C4-2B (cell line): ENCODE data around the gene ANP32B.

Source experiments
- H3K27ac ChIP-seq: fragments of 450-650 bp; 2 replicates; pipeline ENCODE4 v1.5.1; 2017
- ZFX ChIP-seq: fragments of 450-650 bp; IDR thresholded peaks from 2 replicates; pipeline ENCODE4 v1.6.1; 2017
- TF ChIP-seq, protein P1 (sequence below): fragments of 450-650 bp; conservative IDR thresholded peaks from 2 replicates; pipeline ENCODE4 v1.5.1; 2017; ENCODE audit warnings: mild to moderate bottlenecking

ANP32B gene

DNA sequence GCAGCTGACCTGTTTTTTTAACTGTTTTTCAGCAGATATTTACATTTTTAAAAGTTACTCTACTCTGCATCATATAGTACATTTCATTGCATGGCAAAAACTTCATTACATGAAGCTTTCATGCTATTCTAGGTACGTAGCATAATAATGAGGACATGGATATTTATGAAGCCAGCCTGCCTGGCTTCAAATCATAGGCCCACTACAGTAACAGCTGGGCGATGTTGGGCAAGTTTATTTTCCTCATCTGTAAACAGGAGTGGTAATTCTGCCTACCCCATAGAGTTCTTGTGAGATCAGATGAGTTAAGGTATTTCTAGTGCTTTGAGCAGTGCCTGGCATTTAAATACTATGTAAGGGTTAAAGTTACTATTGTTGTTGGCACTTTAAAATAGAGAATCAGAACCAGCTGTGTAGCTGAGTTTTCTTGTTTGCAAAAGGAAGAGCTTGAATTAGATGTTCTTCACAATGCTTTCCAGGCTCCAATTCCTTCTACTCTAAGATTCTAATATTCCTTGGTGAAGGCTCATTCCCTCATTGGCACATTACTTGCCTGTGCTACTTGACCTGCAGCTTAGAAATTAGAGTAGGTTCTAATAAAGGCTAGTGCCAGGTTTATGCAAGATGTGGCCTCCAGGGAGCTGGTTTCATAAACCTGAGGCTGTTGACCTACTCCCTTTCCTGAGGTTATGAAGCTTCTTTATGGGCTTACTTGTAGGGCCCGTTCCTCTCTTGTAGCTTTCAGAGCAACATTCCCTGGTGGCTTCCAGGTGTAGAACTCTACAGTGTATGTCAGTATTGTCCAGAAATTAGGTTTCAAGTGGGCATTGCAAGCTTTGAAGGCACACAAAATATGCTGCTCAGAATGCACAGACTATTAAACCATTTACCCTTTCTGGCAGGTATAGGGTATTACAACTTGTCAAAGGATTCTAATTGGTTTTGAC is 14.5 kb downstream of the ANP32B start:
- no peak overlapping the region for H3K27ac ChIP-seq
- TF ChIP-seq, protein P1, sequence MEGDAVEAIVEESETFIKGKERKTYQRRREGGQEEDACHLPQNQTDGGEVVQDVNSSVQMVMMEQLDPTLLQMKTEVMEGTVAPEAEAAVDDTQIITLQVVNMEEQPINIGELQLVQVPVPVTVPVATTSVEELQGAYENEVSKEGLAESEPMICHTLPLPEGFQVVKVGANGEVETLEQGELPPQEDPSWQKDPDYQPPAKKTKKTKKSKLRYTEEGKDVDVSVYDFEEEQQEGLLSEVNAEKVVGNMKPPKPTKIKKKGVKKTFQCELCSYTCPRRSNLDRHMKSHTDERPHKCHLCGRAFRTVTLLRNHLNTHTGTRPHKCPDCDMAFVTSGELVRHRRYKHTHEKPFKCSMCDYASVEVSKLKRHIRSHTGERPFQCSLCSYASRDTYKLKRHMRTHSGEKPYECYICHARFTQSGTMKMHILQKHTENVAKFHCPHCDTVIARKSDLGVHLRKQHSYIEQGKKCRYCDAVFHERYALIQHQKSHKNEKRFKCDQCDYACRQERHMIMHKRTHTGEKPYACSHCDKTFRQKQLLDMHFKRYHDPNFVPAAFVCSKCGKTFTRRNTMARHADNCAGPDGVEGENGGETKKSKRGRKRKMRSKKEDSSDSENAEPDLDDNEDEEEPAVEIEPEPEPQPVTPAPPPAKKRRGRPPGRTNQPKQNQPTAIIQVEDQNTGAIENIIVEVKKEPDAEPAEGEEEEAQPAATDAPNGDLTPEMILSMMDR, result no peak
- no peak for TF ChIP-seq ZFX

DNA sequence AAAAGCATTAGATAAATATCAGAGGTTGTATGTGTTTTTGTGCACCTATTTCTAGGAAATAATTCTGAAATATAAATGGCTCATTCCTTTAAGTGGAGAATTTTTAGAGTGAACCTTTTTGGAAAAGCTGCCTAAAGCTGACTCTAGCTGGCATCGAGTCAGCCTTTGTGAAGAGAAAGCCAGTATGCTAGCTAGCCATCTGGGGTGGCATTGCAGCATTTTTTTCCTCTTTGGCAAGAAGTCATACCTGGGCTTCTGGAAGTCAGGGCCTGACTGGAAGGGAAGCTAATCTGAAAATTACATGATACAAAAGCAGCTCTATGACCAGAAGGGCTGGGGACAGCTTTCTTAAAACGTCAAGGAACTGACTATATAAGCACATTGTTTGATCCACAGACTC is 19.7 kb downstream of the ANP32B start:
- H3K27ac ChIP-seq, result no peak overlapping the region
- TF ChIP-seq ZFX, result no peak
- TF ChIP-seq, protein P1, result no peak

DNA sequence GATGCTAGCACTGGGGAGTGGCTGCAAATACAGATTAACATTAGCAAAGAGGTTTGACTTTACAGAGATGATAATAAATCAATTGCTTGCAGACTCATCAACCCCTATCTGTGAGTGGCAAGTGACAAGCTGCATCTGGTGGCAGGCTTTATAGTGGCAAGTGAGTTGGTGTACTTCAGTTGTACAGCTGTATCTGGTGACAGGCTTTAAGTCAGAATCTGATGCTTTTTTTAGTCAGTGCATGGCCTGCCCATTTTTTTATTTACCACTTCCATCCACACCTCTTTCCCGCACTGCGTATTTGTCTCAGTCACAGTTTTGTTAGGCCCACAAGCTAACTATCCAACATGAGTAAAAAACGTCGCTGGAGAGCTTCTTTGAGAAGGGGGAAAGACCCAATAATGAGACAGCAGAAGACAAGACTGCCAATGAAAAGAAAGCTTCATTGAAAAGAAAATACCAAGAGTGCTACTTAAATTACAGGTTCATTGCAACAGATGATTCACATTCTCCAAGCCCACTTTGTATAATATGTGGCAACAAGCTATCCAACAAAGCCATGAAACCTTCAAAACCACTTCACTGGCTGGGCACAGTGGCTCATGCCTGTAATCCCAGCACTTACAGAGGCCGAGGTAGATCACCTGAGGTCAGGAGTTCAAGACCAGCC is 23.1 kb downstream of the ANP32B start:
- TF ChIP-seq, protein P1, result no peak
- TF ChIP-seq ZFX, result no peak
- no peak overlapping the region for H3K27ac ChIP-seq

DNA sequence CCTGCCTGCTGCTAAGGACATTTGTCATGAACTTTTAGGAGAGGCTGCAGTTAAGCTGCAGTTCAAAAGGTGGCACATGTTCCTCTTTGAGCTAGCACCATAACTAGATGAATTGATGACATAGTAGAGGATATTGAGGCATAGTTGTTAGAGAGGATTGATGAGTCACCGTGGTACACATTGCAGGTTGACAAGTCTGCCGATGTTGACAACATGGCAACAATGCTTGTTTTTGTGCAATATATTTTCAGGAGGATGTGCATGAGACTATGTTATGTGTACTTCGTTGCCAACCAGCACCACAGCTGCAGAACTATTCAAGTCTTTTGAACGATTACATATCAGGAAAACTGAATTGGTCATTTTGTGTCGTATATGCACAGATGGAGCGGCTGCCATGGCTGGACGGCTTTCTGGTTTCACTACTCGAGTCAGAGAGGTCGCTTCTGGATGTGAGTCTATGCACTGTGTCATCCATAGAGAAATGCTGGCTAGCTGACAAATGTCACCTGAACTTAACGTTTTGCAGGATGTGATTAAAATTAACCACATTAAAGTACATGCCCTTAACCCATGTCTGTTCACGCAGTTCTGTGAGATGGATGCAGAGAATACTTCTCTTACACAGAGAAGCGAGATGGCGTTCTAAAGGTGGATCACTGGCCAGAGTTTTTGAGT is 24.2 kb downstream of the ANP32B start:
- TF ChIP-seq ZFX, result no peak
- TF ChIP-seq, protein P1, result no peak
- no peak overlapping the region for H3K27ac ChIP-seq

DNA sequence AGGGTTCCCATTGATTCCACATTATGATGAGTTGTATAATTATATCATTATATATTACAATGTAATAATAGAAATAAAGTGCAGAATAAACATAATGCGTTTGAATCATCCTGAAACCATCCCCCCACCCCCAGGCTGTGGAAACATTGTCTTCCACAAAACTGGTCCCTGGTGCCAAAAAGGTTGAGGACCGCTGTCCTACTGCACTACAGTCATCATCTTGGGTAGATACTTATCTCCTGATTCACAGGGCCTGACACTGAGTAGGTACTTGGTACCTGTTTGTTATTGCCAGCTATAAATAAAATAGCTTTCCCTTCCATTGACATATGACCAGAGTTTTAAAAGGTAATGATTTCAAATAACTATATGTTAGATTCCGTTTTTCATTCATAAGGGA is 25.6 kb downstream of the ANP32B start:
- no peak overlapping the region for H3K27ac ChIP-seq
- TF ChIP-seq ZFX, result no peak
- TF ChIP-seq, protein P1, result no peak

DNA sequence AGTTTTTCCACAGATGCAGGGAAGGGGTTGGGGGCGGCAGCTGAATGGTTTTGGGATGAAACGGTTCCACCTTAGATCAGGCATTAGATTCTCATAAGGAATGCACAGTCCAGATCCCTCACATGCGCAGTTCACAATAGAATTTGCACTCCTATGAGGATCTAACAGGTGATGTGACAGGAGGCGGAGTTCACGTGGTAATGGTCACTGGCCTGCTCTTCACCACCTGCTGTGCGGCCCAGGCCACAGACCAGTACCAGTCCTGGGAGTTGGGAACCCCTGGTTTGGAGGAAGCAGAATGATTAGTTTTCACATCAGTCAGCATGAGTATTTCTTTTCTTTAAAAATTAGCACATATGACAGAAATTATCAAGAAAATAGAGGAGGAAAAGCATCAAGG is 26.3 kb downstream of the ANP32B start:
- no peak overlapping the region for H3K27ac ChIP-seq
- no peak for TF ChIP-seq ZFX
- TF ChIP-seq, protein P1, result no peak

DNA sequence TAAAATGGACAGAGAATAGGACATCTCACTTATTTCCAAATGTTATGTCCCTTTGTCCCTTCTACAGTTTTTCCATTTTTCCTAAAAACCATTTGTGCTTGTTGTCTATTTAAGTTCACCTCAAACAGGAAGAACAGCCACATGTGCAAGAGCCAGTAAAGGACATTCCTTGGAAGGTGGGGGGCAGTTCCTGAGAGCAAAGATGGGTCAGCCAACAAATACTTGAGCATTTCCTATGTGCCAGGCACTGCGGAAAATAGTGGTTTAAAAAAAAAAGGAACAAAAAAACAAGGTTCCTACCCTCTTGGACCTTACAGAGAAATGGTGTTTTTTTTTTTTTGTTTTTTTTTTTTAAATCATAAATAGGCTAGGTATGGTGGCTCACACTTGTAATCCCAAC is 26.8 kb downstream of the ANP32B start:
- no peak overlapping the region for H3K27ac ChIP-seq
- TF ChIP-seq, protein P1, result no peak
- no peak for TF ChIP-seq ZFX
